Activated T-cell treated with anti-CD3 and anti-CD28 coated beads for 24 hours (primary cell): ENCODE measurements around the gene PZP.

Experiments used
- DNase-seq: peaks from one replicate; pipeline ENCODE4 v3.0.0-alpha.2; 2020; ENCODE audit warnings: low read depth

Gene PZP

GRCh38 chr12:9124383-9125031 lies 83.7 kb downstream of the PZP start:
- no peak for DNase-seq

DNA sequence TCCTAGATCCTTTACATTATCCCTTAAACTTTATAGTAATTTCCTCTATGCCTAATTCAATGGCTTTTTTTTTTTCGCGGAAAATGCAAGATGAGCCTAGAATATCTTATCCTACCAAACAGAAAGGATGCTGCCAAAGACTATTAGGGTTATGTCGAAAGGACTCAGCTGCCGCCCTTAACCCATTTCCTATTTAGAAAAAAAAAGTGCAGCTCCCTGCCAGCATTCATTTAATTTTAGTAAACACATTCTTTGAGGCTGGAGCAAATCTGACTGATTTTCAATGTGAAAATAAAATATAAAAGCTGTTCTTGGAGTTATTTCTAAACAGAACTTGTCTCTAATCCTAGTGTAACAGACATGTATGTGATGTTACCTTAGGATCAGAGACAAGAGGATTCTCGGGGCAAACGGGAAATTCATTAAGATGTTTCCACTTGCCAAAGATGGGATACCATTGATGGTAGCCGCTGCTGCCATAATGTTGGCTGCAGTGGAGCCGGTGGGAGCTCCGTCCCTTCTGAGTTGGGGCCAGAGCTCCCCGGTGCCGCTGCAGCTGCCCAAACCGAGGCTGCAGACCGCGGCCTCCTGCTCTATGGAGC lies 84.3 kb downstream of the PZP start:
- no peak for DNase-seq

DNA sequence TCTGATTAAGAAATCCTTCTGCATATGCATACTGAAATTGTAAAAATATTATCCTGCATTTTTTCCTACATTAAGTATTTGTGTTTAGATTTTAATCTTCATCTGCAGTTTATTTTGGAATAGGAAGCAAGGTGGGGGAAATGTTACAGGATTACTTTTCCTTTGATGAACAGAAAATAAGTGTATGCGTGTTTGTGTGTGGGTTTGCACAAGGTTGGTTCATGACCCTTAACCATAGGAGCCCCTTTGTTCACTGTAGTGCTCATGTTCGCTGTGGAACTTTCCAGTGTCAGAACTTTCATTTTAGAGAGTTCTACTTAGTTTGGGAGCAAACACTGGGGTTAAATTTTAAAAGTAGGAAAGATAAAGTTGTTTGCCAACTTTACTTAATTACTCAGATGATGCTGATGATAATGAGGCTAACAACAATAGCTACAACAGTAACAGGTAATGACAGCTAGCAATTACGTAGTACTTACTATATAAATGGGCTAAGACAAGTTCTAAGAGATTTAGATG lies 86.0 kb downstream of the PZP start:
- DNase-seq = no peak

DNA sequence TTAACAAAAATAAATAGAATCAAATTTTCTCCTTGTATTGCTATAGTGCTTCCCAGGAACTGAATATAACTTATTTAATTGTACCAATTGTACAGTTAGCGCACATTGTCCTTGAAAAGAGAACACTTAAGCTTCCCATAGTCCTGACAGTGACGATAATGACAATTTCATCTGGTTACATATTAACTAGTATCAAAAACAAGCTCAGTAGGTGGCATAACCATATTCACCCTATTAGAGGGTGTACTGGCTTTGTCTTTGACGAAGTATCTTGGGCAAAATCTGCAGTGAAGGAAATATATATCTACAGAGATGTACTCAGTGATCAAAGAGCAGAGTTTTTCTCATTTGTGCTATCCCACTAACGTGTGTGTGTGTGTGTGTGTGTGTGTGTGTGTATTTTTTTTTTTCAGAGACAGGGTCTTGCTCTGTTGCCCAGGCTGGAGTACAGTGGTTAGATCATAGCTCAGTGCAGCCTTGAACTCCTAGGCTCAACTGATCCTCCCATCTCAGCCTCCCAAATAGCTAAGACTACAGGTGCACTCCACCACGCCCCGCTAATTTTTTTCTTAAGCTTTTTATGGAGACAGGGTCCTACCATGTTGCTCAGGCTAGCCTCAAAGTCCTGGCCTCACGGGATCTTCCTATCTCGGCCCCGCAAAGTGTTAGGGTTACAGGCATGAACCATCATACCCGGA lies 87.6 kb downstream of the PZP start:
- DNase-seq = no peak

GRCh38 chr12:9118158-9118557 lies 90.0 kb downstream of the PZP start:
- DNase-seq = no peak

- no peak for DNase-seq
Measured at GRCh38 chr12:9115731-9116559, 92.2 kb downstream of the PZP start, which contains the start of gene A2M. TSS of gene A2M (minus strand) at chr12:9115919. CDS start at chr12:9115849, 70 bp downstream.

- DNase-seq = no peak
Measured at GRCh38 chr12:9114946-9115345, 93.2 kb downstream of the PZP start.

GRCh38 chr12:9113987-9114309 lies 94.2 kb downstream of the PZP start:
- no peak for DNase-seq

- no peak for DNase-seq
Measured at GRCh38 chr12:9113296-9113986, 94.8 kb downstream of the PZP start.

- DNase-seq = no peak
Measured at GRCh38 chr12:9112076-9112853, 95.9 kb downstream of the PZP start.

GRCh38 chr12:9111525-9111924 lies 96.7 kb downstream of the PZP start:
- no peak for DNase-seq

- no peak for DNase-seq
Measured at GRCh38 chr12:9109737-9110491, 98.3 kb downstream of the PZP start.

DNA sequence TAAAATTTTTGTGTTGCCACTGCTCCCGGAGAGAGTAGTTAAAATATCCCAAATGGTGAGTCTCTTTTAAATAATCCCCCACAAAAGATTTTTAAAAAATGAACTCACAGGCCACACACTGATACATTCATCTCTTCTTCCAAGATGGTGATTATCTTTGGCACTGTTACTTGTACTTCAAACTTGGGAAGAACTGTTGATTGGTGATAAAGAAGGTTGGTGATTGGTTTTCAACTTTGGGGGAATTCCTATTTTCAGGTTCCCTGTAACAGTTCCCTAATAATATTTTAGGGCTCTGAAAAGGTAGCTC lies 99.0 kb downstream of the PZP start:
- no peak for DNase-seq

DNA sequence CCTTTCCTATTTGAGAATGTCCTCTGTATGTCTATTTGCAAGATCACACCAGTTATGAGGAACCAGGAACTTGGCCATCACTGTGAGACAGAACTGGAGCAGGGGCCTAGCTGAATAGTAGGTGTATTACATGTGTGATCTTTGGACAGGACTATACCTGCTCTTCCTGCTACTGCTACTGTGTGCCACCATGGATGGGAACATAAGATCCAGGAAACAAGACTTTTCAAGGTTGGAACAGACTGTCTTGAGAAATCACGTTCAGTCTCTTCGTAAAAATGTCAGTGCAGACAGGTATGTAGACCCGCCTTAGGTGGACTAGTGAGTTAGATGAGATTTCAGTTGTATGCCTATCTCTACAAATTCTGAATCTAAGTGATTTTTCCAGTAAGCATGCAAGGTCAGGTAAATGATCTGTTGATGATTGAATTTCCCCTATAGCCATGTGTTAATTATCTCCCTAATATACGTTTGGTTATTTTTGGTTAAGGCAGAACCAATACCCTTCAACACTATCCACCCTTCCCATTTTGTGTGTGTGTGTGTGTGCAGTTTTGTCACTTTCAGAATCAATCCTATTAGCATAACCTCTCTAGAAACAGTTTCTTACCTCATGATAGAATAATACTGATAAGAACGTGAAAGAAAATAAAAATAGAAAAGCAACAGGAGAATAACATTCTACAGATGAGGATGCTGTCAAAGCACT lies 99.5 kb downstream of the PZP start:
- no peak for DNase-seq

GRCh38 chr12:9107542-9107873 lies 100.7 kb downstream of the PZP start:
- no peak for DNase-seq

GRCh38 chr12:9106610-9107541 lies 101.3 kb downstream of the PZP start:
- DNase-seq = no peak

GRCh38 chr12:9106067-9106466 lies 102.1 kb downstream of the PZP start:
- DNase-seq = no peak

GRCh38 chr12:9104767-9105423 lies 103.3 kb downstream of the PZP start:
- no peak for DNase-seq
